Pulmonary artery endothelial cell (primary cell): Measurements from ENCODE around the gene COMP. TPM values are rescaled to one million over a fixed set of nuclear protein-coding genes. Genes with fewer than 3 reads are reported as not detected.

Experiments
- DNase-seq: peaks from one replicate; pipeline ENCODE4 v3.0.0-alpha.2; 2011; ENCODE audit warnings: low read depth, low spot score
- total RNA-seq: library from RNA; depleted of rRNA; stranded (reverse); fragments of >200 nt; gene quantifications from 2 replicates; pipeline ENCODE4 v1.2.3, GENCODE V29; 2014

COMP gene
- total RNA-seq, 1 donor from 2014 or later: not detected

- no peak for DNase-seq
These were observed 6.9 kb downstream of the COMP start for GRCh38 chr19:18783958-18784785.

GRCh38 chr19:18782559-18783225 is 8.4 kb downstream of the COMP start:
- no peak for DNase-seq

- DNase-seq: no peak
These were observed 9.1 kb downstream of the COMP start for GRCh38 chr19:18781885-18782527.

GRCh38 chr19:18781047-18781600 is 10.0 kb downstream of the COMP start:
- no peak for DNase-seq

- DNase-seq: no peak
These were observed 10.5 kb downstream of the COMP start for GRCh38 chr19:18780631-18781030.

GRCh38 chr19:18780081-18780480 is 11.0 kb downstream of the COMP start:
- no peak for DNase-seq

- no peak for DNase-seq
These were observed 12.1 kb downstream of the COMP start for GRCh38 chr19:18778826-18779495.

GRCh38 chr19:18778076-18778389 is 13.1 kb downstream of the COMP start:
- DNase-seq: no peak

- no peak for DNase-seq
These were observed 13.6 kb downstream of the COMP start for GRCh38 chr19:18777301-18778075.

GRCh38 chr19:18776736-18777135 is 14.4 kb downstream of the COMP start:
- no peak for DNase-seq

GRCh38 chr19:18776288-18776594 is 14.9 kb downstream of the COMP start:
- DNase-seq: no peak

- no peak for DNase-seq
These were observed 15.4 kb downstream of the COMP start for GRCh38 chr19:18775586-18776287.

- no peak for DNase-seq
These were observed 16.2 kb downstream of the COMP start for GRCh38 chr19:18774782-18775444.

- no peak for DNase-seq
These were observed 17.0 kb downstream of the COMP start for GRCh38 chr19:18774107-18774506.

- DNase-seq: no peak
These were observed 17.4 kb downstream of the COMP start for GRCh38 chr19:18773682-18774081.

- no peak for DNase-seq
These were observed 18.2 kb downstream of the COMP start for GRCh38 chr19:18772620-18773587.

GRCh38 chr19:18771328-18772242 is 19.5 kb downstream of the COMP start:
- DNase-seq: no peak
